Activated naive CD4-positive, alpha-beta T cell treated with anti-CD3 and anti-CD28 coated beads, Interleukin-2, amount 50 U/mL, for 24 hours (primary cell): ENCODE measurements around the gene BOK.

Experiments used
- H3K27ac Mint-ChIP-seq: one replicate; pipeline ENCODE4 v1.8.0; 2021; ENCODE audit warnings: mild to moderate bottlenecking, mixed read lengths
- H3K27me3 Mint-ChIP-seq: one replicate; pipeline ENCODE4 v1.8.0; 2021; ENCODE audit warnings: mixed read lengths
- H3K36me3 Mint-ChIP-seq: one replicate; pipeline ENCODE4 v1.8.0; 2021; ENCODE audit warnings: mixed read lengths
- H3K4me1 Mint-ChIP-seq: one replicate; pipeline ENCODE4 v1.8.0; 2021; ENCODE audit warnings: mixed read lengths
- H3K4me3 Mint-ChIP-seq: one replicate; pipeline ENCODE4 v1.8.0; 2021; ENCODE audit warnings: mild to moderate bottlenecking, mixed read lengths
- H3K9me3 Mint-ChIP-seq: one replicate; pipeline ENCODE4 v1.8.0; 2021; ENCODE audit warnings: mixed read lengths

Gene BOK

DNA sequence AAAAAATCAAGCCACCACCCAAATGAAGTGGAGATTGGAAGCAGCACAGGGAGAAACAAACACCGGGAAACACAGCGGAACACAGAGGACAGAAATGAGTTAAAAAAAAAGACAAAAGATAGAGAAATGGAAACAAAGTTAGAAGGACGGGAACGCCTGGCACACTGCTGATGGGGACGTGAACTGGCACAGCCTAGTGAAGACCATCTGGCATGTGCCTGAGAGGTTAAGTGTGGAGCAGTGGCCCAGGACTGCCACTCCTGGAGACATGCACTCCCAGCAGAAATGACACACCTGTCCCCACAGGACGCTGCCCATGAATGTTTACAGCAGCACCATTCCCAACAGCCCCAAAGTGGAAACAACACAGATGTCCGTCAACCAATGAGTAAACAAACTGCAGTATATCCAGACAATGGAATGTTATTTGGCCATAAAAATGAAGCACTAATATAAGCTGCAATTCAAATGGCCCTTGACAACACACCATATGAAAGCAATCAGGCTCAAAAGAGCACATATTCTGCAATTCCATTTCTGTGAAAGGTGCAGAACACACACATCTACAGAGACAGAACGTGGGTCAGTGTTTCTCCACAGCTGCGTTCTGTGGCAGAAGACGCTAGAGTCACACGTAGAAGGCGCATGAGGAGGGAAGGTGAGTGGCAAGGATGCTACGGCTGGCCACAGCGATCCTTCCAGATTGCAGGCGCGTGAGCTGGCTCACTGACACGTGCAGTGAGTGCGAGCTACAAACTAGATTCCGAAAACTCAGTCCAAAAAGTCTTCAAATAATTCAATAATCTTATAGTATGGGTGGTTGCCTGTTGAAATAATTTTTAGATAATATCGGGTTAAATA is 53.8 kb downstream of the BOK start:
- H3K36me3 Mint-ChIP-seq, result peaks cover 6% of the 10 kb centered on the region
- H3K27ac Mint-ChIP-seq, result peak overlapping the region; percentile 1

DNA sequence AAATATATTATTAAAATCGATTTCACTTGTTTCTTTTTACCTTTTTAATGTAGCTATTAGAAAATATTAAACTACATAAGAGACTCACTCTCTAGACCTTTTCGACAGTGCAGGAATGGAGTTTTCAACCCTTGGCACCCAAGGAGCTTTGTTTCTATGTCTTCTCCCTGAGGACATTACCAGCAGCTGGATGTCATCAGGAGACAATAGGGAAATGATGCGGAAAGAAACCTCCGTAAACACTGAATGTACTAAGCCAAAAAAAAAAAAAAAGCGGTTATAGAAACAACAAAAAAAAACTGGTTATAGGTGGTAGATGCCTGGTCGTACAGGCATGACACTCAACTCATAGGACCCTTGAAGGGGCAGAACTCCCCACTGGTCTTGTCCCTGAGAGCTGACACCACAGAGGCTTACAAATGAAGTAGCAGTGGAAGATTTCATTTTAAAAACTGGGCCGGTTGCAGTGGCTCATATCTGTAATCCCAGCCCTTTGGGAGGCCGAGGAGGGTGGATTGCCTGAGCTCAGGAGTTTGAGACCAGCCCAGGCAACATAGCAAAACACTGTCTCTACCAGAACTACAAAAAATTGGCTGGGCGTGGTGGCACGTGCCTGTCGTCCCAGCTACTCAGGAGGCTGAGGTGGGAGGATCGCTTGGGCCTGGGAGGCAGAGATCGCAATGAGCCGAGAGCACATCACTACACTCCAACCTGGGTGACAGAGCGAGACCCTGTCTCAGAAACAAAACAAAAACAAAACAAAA is 54.7 kb downstream of the BOK start:
- no peaks in the 10 kb centered on the region for H3K9me3 Mint-ChIP-seq
- no peak overlapping the region for H3K4me3 Mint-ChIP-seq
- no peak overlapping the region for H3K27ac Mint-ChIP-seq

More for the DNA sequence above, 53.8 kb downstream of the BOK start:
- Mint-ChIP-seq H3K9me3 (no peaks in the 10 kb centered on the region), H3K4me3 (no peak overlapping the region), H3K27me3 (no peaks in the 10 kb centered on the region), H3K4me1 (peaks cover 45% of the 10 kb centered on the region)

DNA sequence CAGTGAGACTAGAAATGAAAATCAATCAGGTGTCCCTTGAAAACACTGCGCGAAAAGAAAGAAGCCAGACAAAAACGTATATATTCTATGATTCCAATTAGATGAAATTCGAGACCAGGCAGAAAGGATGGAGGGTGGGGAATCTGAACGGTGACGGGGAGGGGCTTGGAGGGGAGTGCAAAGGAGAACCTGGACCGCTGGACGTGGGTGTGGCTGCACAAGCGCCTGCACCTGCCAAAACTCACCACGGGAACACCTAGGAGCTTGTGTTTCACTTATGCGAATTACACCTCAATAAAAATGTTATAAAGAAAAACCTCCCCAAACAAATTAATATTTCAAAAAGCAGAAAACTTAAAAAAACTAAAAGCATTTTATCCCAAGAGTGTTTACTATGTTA is 56.5 kb downstream of the BOK start:
- H3K36me3 Mint-ChIP-seq, result peaks cover 9% of the 10 kb centered on the region
- no peak overlapping the region for H3K4me3 Mint-ChIP-seq
- H3K4me1 Mint-ChIP-seq, result peaks cover 45% of the 10 kb centered on the region
- H3K9me3 Mint-ChIP-seq, result no peaks in the 10 kb centered on the region
- H3K27me3 Mint-ChIP-seq, result no peaks in the 10 kb centered on the region
- no peak overlapping the region for H3K27ac Mint-ChIP-seq

More for the DNA sequence above, 54.7 kb downstream of the BOK start:
- H3K4me1 Mint-ChIP-seq, result peaks cover 53% of the 10 kb centered on the region
- H3K27me3 Mint-ChIP-seq, result no peaks in the 10 kb centered on the region
- peaks cover 8% of the 10 kb centered on the region for H3K36me3 Mint-ChIP-seq

DNA sequence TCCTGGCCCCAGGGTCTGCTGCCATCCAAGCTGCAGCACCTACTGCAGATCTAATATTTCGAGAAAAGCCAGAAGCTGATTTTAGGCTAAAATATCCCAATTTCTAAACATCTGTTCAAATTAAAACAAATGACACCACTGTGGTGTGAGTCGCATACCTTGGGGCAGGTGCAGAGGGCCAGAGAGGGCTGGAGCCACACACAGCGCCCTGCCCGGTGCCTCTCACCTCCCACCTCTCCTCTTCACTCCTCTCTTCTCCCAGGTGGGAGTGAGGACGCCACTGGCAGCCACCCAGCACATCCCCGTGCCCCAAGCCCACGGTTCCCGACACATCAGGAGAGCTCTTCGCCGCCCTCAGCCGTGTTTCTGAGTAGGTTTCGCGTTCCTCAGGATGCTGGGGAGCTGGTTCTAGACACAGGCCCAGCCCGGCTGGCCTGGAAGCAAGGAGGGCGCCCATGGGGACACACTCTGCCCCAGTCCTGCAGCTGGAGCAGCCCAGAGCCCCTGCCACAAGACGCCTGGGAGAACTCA is 57.0 kb downstream of the BOK start:
- Mint-ChIP-seq H3K36me3 (peaks cover 11% of the 10 kb centered on the region), H3K4me3 (peak overlapping the region; percentile 78), H3K27ac (no peak overlapping the region), H3K27me3 (no peaks in the 10 kb centered on the region), H3K4me1 (peaks cover 47% of the 10 kb centered on the region), H3K9me3 (peaks cover 1% of the 10 kb centered on the region)

DNA sequence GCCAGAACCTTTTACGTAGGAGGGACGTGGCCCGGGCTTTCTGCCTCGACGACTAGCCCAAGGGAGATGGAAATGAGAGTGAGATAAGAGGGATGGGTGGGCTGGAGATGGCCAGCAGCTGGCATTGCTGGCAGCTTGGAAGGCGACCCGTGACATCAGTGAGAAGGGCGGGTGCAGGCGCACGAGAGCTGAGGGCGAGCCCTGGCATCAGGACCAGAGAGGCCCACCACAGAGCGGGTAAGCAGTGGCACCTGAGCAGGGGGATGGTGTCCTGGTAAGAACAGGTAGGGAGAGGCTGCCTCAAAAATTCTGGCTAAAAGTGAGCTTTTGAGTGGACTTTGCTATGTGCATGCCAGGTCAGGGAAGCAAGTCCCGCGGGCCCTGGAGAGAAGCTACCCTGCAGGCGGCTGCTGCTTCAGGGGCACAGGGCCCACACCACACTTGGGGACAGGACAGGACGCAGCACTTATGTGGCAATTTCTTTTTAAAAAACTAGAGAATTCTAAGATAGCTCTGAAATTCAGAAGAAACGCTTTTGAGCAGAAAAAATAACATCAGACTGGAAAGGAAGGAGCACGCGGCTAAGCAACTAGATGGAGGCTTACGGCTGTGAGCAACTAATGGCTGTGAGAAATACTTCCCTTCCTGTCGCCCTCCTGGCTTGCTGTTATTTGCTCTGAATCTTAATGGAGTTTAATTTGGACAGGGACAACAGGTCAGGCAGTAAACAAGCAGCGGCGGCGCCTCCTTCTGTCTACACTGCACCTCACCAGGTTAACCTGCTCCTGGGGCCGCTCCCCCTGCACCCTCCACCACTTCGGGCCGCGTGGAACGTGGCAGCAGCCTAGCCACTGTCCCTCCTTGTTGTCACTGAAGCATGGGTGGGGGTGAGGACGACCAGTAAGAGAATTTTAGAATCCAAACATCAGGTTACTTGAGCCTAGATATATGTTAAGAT is 57.9 kb downstream of the BOK start:
- Mint-ChIP-seq H3K4me1 (peaks cover 50% of the 10 kb centered on the region), H3K9me3 (peaks cover 5% of the 10 kb centered on the region), H3K4me3 (peak overlapping the region; percentile 78), H3K36me3 (peaks cover 16% of the 10 kb centered on the region), H3K27me3 (no peaks in the 10 kb centered on the region), H3K27ac (peak overlapping the region; percentile 17)

DNA sequence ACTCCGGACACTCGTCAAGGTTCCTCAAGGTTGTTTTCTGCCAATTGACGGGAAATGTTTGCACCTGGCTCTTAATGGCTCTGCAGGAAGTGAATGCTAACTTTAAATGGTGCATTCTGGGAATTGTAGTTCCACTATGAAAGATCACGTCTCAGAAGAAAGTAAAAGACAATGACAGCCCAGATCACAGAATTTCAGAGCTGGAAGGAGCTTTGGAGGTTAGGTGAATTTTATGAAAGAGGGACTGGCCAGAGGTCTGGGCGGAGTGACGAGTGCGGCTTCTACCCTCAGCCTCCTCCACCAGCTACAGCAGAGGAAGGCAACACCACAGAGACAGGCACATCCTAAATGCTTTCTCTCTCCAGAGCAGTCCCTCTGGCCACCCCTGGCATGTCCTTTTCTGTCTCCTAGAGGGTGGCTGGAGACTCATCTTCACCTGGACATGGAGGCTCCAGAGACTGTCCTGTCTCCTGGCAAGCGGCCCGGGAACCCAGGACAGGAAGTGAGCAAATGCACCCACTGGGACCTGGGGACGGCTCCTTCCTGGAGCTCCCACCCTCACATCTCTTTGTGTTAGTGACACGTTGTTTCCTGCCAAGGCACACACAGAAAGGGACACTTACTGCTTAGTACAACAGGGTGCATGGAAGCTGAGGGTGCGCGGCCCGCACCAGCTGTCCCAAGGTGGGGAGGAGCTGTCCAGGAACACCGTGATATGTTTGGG is 59.0 kb downstream of the BOK start:
- H3K4me1 Mint-ChIP-seq, result peaks cover 47% of the 10 kb centered on the region
- peak overlapping the region; percentile 84 for H3K4me3 Mint-ChIP-seq
- H3K27me3 Mint-ChIP-seq, result no peaks in the 10 kb centered on the region
- H3K27ac Mint-ChIP-seq, result peak overlapping the region; percentile 94
- H3K9me3 Mint-ChIP-seq, result peaks cover 5% of the 10 kb centered on the region
- H3K36me3 Mint-ChIP-seq, result peaks cover 18% of the 10 kb centered on the region

DNA sequence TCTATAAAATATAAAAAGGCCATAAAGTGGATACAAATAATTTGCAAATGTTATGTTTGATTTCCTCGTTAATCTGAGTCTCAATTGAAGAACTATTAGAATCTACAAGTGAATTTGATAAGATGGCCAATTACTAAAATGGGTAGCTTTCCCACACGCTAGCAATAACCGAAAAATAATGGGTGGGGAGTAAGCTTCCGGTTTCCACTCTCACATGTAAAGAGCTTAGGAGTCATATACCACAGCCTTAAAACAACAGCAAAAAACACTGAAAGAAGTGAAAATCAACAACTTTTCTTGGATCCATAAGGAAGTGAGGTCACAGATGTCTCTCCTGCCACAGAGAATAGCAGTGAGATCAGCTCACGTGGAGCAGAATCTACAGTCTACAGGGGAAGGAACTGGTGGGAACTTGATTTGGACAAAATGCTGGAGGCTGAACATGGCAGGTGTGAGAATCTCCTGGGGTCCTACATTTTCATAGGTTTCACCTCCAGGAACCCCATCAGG is 59.8 kb downstream of the BOK start:
- Mint-ChIP-seq H3K4me3 (peak overlapping the region; percentile 52), H3K9me3 (peaks cover 5% of the 10 kb centered on the region), H3K36me3 (peaks cover 18% of the 10 kb centered on the region), H3K27ac (peak overlapping the region; percentile 94), H3K4me1 (peaks cover 47% of the 10 kb centered on the region), H3K27me3 (no peaks in the 10 kb centered on the region)

DNA sequence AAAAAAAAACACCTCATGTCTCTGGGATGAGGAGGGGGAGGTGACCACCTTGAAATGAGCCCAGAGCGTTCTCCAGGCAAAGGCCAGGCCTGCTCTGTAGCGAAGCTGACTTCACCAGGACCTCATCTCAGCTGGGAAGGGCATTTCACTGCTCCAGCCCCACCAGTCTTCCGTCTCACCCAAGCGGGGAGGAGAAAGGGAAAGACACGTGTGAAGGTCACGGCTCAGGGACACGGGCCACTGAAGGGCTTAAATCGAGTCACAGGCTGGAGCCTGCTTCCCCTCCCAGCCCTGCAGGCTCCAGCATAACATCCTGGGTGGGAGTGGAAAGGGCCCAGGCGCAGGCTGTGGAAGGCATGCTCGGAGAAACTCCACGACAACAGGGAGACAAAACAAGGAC is 60.3 kb downstream of the BOK start:
- no peak overlapping the region for H3K4me3 Mint-ChIP-seq
- H3K27ac Mint-ChIP-seq, result no peak overlapping the region
- no peaks in the 10 kb centered on the region for H3K27me3 Mint-ChIP-seq
- H3K36me3 Mint-ChIP-seq, result peaks cover 18% of the 10 kb centered on the region
- H3K4me1 Mint-ChIP-seq, result peaks cover 47% of the 10 kb centered on the region
- peaks cover 5% of the 10 kb centered on the region for H3K9me3 Mint-ChIP-seq

DNA sequence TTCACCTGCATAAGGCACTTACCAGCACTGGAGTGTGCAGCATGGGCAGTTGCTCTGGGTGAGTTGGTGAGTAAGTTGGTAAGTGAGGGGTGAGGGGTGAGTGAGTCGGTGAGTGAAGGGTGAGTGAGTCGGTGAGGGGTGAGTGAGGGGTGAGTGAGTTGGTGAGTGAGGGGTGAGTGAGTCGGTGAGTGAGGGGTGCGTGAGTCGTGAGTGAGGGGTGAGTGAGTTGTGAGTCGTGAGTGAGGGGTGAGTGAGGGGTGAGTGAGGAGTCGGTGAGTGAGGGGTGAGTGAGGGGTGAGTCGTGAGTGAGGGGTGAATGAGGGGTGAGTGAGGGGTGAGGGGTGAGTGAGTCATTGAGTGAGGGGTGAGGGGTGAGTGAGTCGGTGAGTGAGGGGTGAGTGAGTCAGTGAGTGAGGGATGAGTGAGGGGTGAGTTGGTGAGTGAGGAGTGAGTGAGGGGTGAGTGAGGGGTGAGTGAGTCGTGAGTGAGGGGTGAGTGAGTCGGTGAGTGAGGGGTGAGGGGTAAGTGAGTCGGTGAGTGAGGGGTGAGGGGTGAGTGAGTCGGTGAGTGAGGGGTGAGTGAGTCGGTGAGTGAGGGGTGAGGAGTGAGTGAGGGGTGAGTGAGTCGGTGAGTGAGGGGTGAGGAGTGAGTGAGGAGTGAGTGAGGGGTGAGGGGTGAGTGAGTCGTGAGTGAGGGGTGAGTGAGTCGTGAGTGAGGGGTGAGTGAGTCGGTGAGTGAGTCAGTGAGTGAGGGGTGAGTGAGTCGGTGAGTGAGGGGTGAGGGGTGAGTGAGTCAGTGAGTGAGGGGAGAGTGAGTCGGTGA is 61.3 kb downstream of the BOK start:
- Mint-ChIP-seq H3K4me3 (no peak overlapping the region), H3K4me1 (peaks cover 46% of the 10 kb centered on the region)

DNA sequence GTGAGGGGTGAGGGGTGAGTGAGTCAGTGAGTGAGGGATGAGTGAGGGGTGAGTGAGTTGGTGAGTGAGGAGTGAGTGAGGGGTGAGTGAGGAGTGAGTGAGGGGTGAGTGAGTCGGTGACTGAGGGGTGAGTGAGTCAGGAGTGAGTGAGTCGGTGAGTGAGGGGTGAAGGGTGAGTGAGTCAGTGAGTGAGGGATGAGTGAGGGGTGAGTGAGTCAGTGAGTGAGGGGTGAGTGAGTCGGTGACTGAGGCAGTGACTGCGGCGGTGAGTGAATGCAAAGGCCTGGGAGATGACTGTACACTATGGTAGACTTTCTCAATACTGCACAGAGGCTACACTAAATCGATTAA is 61.8 kb downstream of the BOK start:
- Mint-ChIP-seq H3K4me1 (peaks cover 42% of the 10 kb centered on the region), H3K27ac (peak overlapping the region; percentile 99), H3K36me3 (peaks cover 15% of the 10 kb centered on the region), H3K4me3 (peak overlapping the region; percentile 59), H3K27me3 (no peaks in the 10 kb centered on the region), H3K9me3 (peaks cover 5% of the 10 kb centered on the region)

More for the DNA sequence above, 61.3 kb downstream of the BOK start:
- peak overlapping the region; percentile 99 for H3K27ac Mint-ChIP-seq
- H3K27me3 Mint-ChIP-seq, result no peaks in the 10 kb centered on the region
- H3K9me3 Mint-ChIP-seq, result peaks cover 5% of the 10 kb centered on the region
- peaks cover 17% of the 10 kb centered on the region for H3K36me3 Mint-ChIP-seq
